ENCODE results near the gene TTBK2.

TTBK2 gene

DNA sequence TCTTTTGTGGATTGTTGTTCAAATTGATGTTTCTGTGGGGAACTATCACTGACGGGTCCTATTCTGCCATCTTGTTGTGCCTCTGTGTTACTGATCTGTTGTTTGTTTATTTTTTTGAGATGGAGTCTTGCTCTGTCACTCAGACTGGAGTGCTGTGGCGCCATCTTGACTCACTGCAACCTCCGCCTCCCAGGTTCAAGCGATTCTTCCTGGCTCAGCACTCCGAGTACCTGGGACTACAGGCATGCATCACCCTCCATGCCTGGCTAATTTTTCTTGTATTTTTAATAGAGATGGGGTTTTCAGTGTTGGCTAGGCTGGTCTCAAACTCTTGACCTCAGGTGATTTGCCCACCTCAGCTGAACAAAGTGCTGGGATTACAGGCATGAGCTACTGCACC is 215.2 kb downstream of the TTBK2 start:
- no peaks in the 10 kb centered on the region for H3K36me3 ChIP-seq
- H3K27ac ChIP-seq, result no peak overlapping the region
- no peaks in the 10 kb centered on the region for H3K4me1 ChIP-seq (ENCODE audit: control insufficient read depth in 1 of 2, insufficient read depth in 1 of 2, low read depth in 1 of 2, low read length in 1 of 2)
- H3K27me3 ChIP-seq, result no peaks in the 10 kb centered on the region
- no peak overlapping the region for H3K4me3 ChIP-seq (ENCODE audit: low read depth in 1 of 2, low read length in 1 of 2)
- no peaks in the 10 kb centered on the region for H3K9me3 ChIP-seq
- no peak for TF ChIP-seq CTCF (IDR thresholded peaks at IDR 0.05)

DNA sequence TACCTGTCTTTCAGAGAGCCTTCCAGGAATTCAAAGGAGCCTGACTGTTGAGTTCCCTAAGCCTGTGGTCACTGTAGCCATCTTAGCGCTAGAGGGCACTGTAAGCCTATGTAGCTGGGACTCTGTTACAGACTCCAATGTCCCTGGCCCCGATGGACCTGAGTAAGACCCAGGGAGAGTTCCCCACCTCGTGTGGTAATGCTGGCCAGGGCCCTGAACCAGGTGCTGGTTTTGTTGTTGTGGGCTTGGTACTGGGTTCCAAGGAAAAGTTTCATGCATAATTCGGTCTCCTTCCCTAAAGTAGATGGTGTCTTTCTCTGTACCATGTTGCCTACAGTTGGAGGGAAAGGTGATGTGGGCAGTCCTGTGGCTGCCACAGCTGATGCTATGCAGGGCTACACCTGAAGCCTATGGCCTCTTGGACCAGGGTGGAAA is 216.1 kb downstream of the TTBK2 start:
- Histone ChIP-seq H3K36me3 (no peaks in the 10 kb centered on the region), H3K4me3 (ENCODE audit: low read depth in 1 of 2, low read length in 1 of 2) (no peak overlapping the region), H3K27ac (no peak overlapping the region), H3K27me3 (no peaks in the 10 kb centered on the region), H3K9me3 (no peaks in the 10 kb centered on the region), H3K4me1 (ENCODE audit: control insufficient read depth in 1 of 2, insufficient read depth in 1 of 2, low read depth in 1 of 2, low read length in 1 of 2) (no peaks in the 10 kb centered on the region)
- TF ChIP-seq CTCF (IDR thresholded peaks at IDR 0.05), result peak; percentile 61

GRCh38 chr15:42696626-42697025 is 224.0 kb downstream of the TTBK2 start:
- no peaks in the 10 kb centered on the region for H3K4me1 ChIP-seq (ENCODE audit: control insufficient read depth in 1 of 2, insufficient read depth in 1 of 2, low read depth in 1 of 2, low read length in 1 of 2)
- no peaks in the 10 kb centered on the region for H3K36me3 ChIP-seq
- no peak for TF ChIP-seq CTCF (IDR thresholded peaks at IDR 0.05)
- H3K9me3 ChIP-seq, result no peaks in the 10 kb centered on the region
- H3K27me3 ChIP-seq, result no peaks in the 10 kb centered on the region
- H3K27ac ChIP-seq, result no peak overlapping the region
- H3K4me3 ChIP-seq (ENCODE audit: low read depth in 1 of 2, low read length in 1 of 2), result no peak overlapping the region

DNA sequence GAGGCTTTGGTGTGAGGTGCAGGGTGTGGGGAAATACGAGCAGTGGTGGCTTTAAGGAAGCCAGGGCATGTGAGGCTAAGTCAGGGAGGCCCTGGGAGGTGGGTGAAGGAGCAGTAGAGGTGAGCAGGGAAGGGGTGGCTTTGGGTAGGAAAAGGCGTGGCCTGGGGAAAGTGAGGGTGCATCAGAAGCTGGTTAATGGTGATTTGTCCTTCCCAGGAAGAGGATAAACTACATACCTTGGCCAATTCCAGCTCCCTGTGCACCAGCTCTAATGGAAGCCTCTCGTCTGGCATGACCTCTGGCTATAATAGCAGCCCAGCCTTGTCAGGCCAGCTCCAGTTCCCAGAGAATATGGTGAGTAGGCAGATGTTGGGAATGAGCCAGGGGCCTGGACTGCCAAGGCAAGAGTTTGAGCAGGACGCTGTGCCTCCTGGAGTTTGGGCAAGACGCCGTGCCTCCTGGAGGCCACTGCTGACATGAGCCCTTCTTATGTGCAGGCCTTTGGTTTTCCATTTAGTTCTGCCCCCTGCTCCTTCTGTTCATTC is 225.0 kb downstream of the TTBK2 start:
- Histone ChIP-seq H3K27me3 (no peaks in the 10 kb centered on the region), H3K9me3 (no peaks in the 10 kb centered on the region), H3K36me3 (no peaks in the 10 kb centered on the region), H3K4me3 (ENCODE audit: low read depth in 1 of 2, low read length in 1 of 2) (no peak overlapping the region), H3K4me1 (ENCODE audit: control insufficient read depth in 1 of 2, insufficient read depth in 1 of 2, low read depth in 1 of 2, low read length in 1 of 2) (no peaks in the 10 kb centered on the region), H3K27ac (no peak overlapping the region)
- TF ChIP-seq CTCF (IDR thresholded peaks at IDR 0.05), result no peak

DNA sequence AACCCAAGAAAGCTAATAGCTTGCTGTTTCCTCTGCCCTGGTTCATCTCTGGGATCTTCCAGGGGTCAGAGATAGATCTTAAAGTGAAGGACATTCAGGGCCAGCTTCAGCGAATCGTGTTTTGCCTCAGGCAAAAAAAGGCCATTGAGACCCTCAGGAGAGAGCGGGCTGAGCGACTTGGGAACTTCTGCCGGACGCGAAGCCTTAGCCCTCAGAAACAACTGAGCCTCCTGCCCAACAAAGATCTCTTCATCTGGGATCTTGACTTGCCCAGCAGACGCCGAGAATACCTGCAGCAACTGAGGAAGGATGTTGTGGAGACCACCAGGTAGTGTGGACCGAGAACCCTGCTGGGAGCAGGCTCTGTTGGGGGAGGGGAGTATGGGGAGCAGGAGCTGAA is 226.2 kb downstream of the TTBK2 start:
- Histone ChIP-seq H3K27ac (no peak overlapping the region), H3K36me3 (no peaks in the 10 kb centered on the region), H3K9me3 (no peaks in the 10 kb centered on the region), H3K27me3 (no peaks in the 10 kb centered on the region), H3K4me3 (ENCODE audit: low read depth in 1 of 2, low read length in 1 of 2) (no peak overlapping the region), H3K4me1 (ENCODE audit: control insufficient read depth in 1 of 2, insufficient read depth in 1 of 2, low read depth in 1 of 2, low read length in 1 of 2) (no peaks in the 10 kb centered on the region)
- TF ChIP-seq CTCF (IDR thresholded peaks at IDR 0.05), result no peak

GRCh38 chr15:42693942-42694341 is 226.6 kb downstream of the TTBK2 start:
- no peak for TF ChIP-seq CTCF (IDR thresholded peaks at IDR 0.05)
- no peaks in the 10 kb centered on the region for H3K36me3 ChIP-seq
- H3K4me1 ChIP-seq (ENCODE audit: control insufficient read depth in 1 of 2, insufficient read depth in 1 of 2, low read depth in 1 of 2, low read length in 1 of 2), result no peaks in the 10 kb centered on the region
- no peaks in the 10 kb centered on the region for H3K9me3 ChIP-seq
- no peaks in the 10 kb centered on the region for H3K27me3 ChIP-seq
- no peak overlapping the region for H3K4me3 ChIP-seq (ENCODE audit: low read depth in 1 of 2, low read length in 1 of 2)
- H3K27ac ChIP-seq, result no peak overlapping the region
